GM12892 (cell line): ENCODE data around the gene HSPA1B.
"Not testable (repeated sequence)": the region's sequence is repeated elsewhere in the genome, so short reads cannot be mapped to it uniquely, and the experiment has no call there.

ENCODE experiments used
- POLR2A ChIP-seq: IDR thresholded peaks from 2 replicates; pipeline ENCODE4 v1.6.1; 2011; ENCODE audit warnings: low read depth, low read length, control low read depth
- POLR2AphosphoS5 ChIP-seq: IDR thresholded peaks from 2 replicates; pipeline ENCODE4 v1.6.1; 2011; ENCODE audit warnings: low read depth, low read length, control low read depth

DNA sequence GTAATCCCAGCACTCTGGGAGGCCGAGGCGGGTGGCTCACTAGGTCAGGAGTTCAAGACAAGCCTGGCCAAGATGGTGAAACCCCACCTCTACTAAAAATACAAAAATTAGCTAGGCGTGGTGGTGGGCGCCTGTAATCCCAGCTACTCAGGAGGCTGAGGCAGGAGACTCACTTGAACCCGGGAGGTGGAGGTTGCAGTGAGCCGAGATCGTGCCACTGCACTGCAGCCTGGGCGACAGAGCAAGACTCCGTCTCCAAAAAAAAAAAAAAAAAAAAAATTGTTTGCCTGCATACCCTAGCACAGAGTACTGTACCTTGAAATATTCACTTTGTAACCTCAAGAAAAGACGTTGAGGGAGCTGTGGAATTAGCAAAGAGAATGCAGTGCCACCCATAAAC is 7.1 kb upstream of the HSPA1B start:
- TF ChIP-seq POLR2A, POLR2AphosphoS5: not testable (repeated sequence)
